ENCODE data around the gene KRTAP27-1.

GRCh38 chr21:30337772-30338171 is 278 bp upstream of the KRTAP27-1 start:
- no peak for TF ChIP-seq CTCF (IDR thresholded peaks at IDR 0.05)
- TF ChIP-seq POLR2A (IDR thresholded peaks at IDR 0.05), result no peak
